GM12872 (cell line): ENCODE measurements around the gene PACRG.

Experiments used
- TF ChIP-seq, protein P1 (sequence below): IDR thresholded peaks from 3 replicates; pipeline ENCODE4 v1.5.1; 2011; ENCODE audit warnings: low read depth, mild to moderate bottlenecking, low read length, moderate library complexity; ENCODE audit not compliant: insufficient read depth

The PACRG gene

DNA sequence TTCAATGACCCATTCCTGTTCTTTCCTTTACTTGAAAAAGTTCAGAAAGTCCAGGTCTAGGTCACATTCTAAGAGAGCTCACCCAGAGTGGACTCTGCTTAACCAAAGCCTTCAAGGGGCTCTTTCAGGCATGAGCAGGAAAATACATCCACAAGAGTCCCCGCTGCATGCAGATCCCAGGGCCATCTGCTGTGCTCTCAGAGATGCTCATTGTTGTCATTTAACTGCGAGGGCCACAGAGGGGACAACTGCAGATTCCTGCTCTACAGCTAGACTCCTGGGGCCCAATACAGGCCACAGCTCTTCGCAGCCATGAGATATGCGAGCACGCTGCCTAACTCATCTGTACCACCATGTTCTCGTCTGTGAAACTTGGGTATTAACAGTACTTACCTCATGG is 391.2 kb downstream of the PACRG start:
- TF ChIP-seq, protein P1, sequence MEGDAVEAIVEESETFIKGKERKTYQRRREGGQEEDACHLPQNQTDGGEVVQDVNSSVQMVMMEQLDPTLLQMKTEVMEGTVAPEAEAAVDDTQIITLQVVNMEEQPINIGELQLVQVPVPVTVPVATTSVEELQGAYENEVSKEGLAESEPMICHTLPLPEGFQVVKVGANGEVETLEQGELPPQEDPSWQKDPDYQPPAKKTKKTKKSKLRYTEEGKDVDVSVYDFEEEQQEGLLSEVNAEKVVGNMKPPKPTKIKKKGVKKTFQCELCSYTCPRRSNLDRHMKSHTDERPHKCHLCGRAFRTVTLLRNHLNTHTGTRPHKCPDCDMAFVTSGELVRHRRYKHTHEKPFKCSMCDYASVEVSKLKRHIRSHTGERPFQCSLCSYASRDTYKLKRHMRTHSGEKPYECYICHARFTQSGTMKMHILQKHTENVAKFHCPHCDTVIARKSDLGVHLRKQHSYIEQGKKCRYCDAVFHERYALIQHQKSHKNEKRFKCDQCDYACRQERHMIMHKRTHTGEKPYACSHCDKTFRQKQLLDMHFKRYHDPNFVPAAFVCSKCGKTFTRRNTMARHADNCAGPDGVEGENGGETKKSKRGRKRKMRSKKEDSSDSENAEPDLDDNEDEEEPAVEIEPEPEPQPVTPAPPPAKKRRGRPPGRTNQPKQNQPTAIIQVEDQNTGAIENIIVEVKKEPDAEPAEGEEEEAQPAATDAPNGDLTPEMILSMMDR: no peak

DNA sequence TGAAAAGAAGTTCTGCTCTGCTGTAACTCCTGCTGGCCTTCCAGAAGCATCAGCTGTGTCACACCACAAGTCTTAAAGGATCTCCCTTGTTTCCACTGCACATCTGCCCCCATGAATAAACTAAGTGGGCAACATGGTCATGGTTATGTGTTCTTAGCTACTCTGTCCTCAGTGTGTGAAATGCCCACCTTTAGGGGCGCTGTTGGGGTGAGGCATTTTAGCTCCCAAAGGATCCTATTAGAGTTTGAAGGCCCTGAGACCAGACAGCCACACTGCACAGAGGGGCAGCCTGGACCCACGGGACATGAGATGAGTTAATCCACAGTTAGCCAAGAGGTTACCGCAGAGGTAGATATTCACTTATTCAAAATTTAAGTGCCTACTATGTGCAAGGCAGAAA is 392.4 kb downstream of the PACRG start:
- TF ChIP-seq, protein P1: no peak

DNA sequence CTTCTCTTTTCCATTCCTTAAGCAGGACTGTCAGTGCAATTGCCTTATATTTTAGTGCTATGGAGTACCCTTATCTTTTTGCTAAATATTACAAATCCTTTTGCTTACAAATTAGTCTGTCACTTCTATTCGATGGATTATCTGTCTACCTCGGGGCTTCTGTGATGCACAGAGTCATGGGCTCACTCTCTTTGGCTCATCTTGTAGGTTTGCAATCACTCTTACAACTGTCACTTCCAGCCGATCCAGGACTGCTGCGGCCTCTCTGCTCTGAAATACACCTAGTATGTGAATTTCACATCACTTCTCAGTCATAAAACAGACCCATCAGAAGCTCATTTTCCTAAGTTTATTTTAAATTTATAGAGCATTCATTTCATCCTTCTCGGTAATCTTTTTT is 393.5 kb downstream of the PACRG start:
- TF ChIP-seq, protein P1: no peak

DNA sequence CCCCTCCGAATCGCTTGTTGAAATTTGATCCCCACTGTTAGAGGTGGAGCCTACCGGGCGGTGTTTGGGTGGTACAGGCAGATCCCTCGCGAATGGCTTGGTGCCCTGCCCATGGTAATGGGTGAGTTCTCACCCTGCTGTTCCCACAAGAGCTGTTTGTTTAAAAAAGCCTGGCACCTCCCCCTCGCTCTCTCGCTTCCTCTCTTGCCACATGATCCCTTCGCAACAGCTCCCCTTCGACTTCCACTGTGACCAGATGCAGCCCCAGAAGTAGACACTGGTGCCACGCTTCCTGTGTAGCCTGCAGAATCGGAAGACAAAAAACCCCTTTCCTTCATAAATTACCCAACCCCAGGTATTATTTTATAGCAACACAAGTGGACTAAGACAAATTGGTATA is 394.6 kb downstream of the PACRG start:
- TF ChIP-seq, protein P1: no peak

DNA sequence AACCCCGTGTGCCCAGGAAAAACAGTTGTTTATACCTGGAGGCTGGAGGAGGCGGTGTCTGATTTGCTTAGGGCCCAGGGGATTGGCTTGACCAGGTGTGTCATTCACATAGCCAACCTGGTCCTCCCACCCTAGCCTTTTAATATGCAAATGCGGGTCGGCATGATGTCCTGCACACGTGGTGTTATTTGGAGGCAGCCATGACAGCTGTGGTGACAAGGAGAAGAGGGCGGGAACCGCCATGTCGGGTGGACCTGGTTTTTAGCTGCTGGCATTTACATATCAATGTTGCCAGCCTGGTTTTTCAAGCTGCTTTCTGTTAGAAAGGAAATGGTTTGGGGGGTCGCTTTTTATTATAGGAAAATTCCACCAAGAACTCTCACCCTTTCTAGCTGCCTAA is 395.3 kb downstream of the PACRG start:
- TF ChIP-seq, protein P1: no peak

DNA sequence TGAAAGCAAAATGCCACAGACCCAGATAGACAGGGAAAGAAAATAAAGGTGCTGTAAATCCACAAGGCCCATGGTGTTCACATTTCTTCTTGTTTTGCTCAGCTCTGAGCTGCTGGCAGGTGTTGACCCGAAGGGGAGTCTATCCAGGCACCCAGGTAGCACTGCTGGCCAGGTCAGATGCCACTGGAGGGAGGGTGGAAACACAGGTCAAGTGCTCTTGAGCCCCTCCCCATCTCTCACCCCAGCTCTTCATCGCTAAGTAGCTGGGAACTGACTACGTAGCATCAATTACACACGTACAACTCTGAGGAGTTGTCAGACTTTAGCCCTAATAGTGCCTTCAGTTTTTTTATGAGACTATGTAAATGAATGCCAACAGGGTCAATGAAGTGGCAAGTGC is 399.0 kb downstream of the PACRG start:
- TF ChIP-seq, protein P1: no peak

DNA sequence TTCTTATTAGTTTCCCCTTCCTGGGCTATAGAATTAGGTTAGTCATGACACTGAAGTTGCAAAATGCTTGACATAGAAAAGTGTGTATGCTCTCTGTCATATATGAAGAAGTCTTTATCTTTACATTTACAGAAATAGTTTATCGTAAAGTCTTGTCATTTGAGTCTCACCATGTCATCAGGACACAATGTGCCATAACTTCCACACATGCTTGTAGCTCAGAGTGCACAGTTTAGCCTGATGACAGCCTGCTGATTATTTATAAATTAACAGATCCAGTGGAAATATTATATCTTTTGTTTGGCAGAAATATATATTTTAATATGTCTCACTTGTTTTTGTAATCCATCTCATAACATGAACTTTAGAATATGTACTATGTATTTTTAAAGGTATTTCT is 399.8 kb downstream of the PACRG start:
- TF ChIP-seq, protein P1: no peak

DNA sequence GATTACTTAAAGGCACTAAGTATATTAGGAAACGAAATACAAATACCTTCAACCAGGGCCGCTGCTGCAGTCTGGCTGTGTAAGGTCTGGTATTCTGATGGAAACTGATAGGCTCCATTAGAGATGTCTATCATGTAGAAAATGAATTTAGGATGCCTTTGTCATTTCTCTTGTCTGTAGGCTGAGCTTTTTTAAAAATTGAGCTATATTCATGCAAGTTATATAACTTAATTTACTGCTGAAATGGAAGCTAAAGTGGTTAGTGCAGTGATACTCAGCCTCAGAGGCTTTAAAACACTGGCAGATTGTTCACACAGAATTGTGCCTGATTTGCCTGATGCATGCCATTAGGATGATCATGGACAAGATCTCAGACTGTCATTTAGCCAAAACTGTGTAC is 400.6 kb downstream of the PACRG start:
- TF ChIP-seq, protein P1: no peak
